NB4 (cell line): ENCODE results near the gene EXOSC2.

Source experiments
- DNase-seq: peaks from one replicate; pipeline ENCODE4 v3.0.0; 2010; ENCODE audit warnings: low read depth
- H3K4me3 ChIP-seq: one replicate; pipeline ENCODE4 v1.5.1; 2011; ENCODE audit warnings: mild to moderate bottlenecking, low read depth, low read length, moderate library complexity
- MYC ChIP-seq: IDR thresholded peaks from 2 replicates; pipeline ENCODE4 v1.6.1; 2011; ENCODE audit warnings: low read depth, low read length
- POLR2A ChIP-seq: IDR thresholded peaks from 2 replicates; pipeline ENCODE4 v1.6.1; 2011; ENCODE audit warnings: mild to moderate bottlenecking; ENCODE audit not compliant: insufficient read length; ENCODE audit errors: extremely low read depth
- TF ChIP-seq, protein P1 (sequence below): IDR thresholded peaks from 2 replicates; pipeline ENCODE4 v1.6.1; 2011; ENCODE audit warnings: low read depth, low read length
- TF ChIP-seq, protein P2 (sequence below): IDR thresholded peaks from one replicate; pipeline ENCODE4 v1.5.1; 2012; ENCODE audit warnings: low read depth, low read length

EXOSC2 gene

DNA sequence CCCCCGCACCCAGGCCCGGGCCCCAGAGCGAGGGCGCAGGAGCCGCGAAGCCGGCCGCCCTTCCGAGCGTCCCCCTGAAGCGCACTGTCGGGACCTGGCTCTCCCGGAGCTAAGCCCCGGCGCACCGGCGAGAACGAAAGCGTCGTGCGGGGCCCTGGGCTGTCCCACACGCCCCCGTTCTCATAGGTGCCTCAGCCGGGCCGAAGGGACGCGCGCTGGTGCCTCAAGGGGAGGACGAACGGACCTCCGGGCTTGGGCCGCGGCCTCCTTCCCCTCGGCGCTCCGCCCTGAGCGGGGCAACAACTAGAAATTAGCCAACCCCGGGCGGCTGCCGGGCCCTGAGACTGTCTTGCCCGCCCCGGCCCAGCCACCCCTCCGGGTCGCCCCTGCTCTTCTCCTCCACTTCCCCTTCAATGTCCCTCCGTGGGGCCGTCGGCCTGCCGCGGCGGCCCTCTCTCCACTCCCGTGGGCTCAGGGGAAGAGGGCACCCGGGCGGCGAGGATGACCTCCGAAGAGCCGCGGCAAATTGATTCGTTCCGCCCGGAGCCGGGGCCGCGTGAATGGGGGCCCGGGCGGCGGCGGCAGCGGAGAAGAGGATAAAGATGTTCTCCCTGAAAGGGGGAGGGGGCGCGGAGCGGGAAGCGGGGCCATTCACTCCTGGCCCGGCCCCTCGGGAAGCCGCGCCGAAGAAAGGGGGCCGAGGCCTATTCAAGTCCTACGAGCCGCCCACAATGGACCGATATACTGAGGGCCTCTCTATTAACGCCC is 32.7 kb upstream of the EXOSC2 start:
- TF ChIP-seq POLR2A: no peak
- TF ChIP-seq, protein P1, sequence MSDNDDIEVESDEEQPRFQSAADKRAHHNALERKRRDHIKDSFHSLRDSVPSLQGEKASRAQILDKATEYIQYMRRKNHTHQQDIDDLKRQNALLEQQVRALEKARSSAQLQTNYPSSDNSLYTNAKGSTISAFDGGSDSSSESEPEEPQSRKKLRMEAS: no peak
- no peak for TF ChIP-seq MYC
- TF ChIP-seq, protein P2, sequence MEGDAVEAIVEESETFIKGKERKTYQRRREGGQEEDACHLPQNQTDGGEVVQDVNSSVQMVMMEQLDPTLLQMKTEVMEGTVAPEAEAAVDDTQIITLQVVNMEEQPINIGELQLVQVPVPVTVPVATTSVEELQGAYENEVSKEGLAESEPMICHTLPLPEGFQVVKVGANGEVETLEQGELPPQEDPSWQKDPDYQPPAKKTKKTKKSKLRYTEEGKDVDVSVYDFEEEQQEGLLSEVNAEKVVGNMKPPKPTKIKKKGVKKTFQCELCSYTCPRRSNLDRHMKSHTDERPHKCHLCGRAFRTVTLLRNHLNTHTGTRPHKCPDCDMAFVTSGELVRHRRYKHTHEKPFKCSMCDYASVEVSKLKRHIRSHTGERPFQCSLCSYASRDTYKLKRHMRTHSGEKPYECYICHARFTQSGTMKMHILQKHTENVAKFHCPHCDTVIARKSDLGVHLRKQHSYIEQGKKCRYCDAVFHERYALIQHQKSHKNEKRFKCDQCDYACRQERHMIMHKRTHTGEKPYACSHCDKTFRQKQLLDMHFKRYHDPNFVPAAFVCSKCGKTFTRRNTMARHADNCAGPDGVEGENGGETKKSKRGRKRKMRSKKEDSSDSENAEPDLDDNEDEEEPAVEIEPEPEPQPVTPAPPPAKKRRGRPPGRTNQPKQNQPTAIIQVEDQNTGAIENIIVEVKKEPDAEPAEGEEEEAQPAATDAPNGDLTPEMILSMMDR: no peak
- H3K4me3 ChIP-seq: no peak overlapping the region
- peak; percentile 52 for DNase-seq

GRCh38 chr9:130661451-130662098 is 32.0 kb upstream of the EXOSC2 start:
- TF ChIP-seq POLR2A: no peak
- TF ChIP-seq MYC: no peak
- TF ChIP-seq, protein P1: no peak
- TF ChIP-seq, protein P2: no peak
- no peak for DNase-seq
- H3K4me3 ChIP-seq: no peak overlapping the region

GRCh38 chr9:130662099-130662969 is 31.2 kb upstream of the EXOSC2 start:
- no peak for DNase-seq
- no peak overlapping the region for H3K4me3 ChIP-seq

GRCh38 chr9:130662970-130663257 is 30.7 kb upstream of the EXOSC2 start:
- TF ChIP-seq, protein P1: no peak
- TF ChIP-seq, protein P2: no peak
- TF ChIP-seq MYC: no peak
- TF ChIP-seq POLR2A: no peak
- DNase-seq: no peak
- no peak overlapping the region for H3K4me3 ChIP-seq

More at GRCh38 chr9:130662099-130662969, 31.2 kb upstream of the EXOSC2 start:
- TF ChIP-seq MYC: no peak
- TF ChIP-seq, protein P2: peak; percentile 35
- TF ChIP-seq POLR2A: no peak
- TF ChIP-seq, protein P1: no peak

DNA sequence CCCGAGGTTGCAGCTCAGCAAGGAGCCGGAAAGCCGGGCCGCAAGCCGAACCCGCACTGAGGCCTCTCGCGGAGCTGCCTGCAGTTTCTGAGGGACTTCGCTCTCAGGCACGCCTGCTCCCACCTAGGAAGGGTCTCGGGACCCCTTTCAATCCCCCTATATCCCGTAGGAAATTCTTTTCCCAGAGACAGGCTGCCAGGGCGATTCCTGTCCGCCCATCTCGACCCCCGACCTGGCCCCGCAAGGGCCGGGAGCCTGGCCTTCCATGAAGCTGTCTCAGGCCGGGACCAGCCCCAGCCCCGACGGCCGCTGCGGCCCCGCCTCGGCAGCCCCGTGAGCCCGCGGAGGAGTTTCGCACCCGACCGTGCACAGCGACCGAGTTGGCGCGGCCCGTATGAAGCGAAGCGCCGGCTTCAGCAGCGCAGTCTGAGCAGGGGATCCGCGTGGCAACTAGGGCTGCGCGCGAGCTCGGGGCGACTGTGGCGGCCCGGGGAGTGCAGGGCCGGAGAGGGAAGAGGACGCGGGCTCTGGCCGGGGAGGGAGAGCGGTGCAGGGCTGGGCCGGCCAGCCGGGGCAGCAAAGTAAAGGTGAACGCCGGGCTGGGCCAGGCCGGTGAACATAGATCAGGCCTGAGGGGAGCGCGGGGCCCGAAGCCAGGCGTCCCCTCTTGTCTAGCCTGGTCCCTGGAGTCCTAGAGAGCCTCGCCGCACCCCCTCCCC is 30.2 kb upstream of the EXOSC2 start:
- peak; percentile 48 for DNase-seq
- no peak overlapping the region for H3K4me3 ChIP-seq
- TF ChIP-seq, protein P2: no peak
- TF ChIP-seq MYC (no peak), POLR2A (no peak)
- TF ChIP-seq, protein P1: no peak
